Neural progenitor cell (in vitro differentiated cells): Measurements from ENCODE around the gene RPN1. TPM values are rescaled to one million over a fixed set of nuclear protein-coding genes. Genes with fewer than 3 reads are reported as not detected.

Experiments used
- DNase-seq: peaks from one replicate; pipeline ENCODE4 v3.0.0-alpha.2; 2016; ENCODE audit warnings: low spot score
- H2AFZ ChIP-seq: fragments of 200-600 bp; sonication (generic); replicated peaks from 2 replicates; pipeline ENCODE4 v1.6.1; 2016; ENCODE audit warnings: antibody characterized with exemption
- H3F3A ChIP-seq: fragments of 200-600 bp; sonication (generic); 2 replicates; pipeline ENCODE4 v1.6.1; 2016; ENCODE audit warnings: antibody characterized with exemption, low read depth
- H3K27ac ChIP-seq: fragments of 200-600 bp; sonication (generic); 2 replicates; pipeline ENCODE4 v1.5.1; 2016; ENCODE audit warnings: mild to moderate bottlenecking
- H3K27me3 ChIP-seq: fragments of 200-600 bp; sonication (generic); 2 replicates; pipeline ENCODE4 v1.6.1; 2016; ENCODE audit warnings: mild to moderate bottlenecking, moderate library complexity
- H3K36me3 ChIP-seq: fragments of 200-600 bp; sonication (generic); 2 replicates; pipeline ENCODE4 v1.5.1; 2016
- H3K4me1 ChIP-seq: fragments of 200-600 bp; sonication (generic); 2 replicates; pipeline ENCODE4 v1.6.1; 2016; ENCODE audit warnings: mixed run types
- H3K4me2 ChIP-seq: fragments of 200-600 bp; sonication (generic); 2 replicates; pipeline ENCODE4 v1.6.1; 2016
- H3K4me3 ChIP-seq: fragments of 200-600 bp; sonication (generic); 2 replicates; pipeline ENCODE4 v1.5.1; 2016
- H3K79me2 ChIP-seq: fragments of 200-600 bp; sonication (generic); 2 replicates; pipeline ENCODE4 v1.6.1; 2016; ENCODE audit warnings: low read depth
- H3K9ac ChIP-seq: fragments of 200-600 bp; sonication (generic); 2 replicates; pipeline ENCODE4 v1.6.1; 2016
- H3K9me3 ChIP-seq: fragments of 200-600 bp; sonication (generic); 2 replicates; pipeline ENCODE4 v1.5.1; 2016; ENCODE audit warnings: low read depth
- H4K20me1 ChIP-seq: fragments of 200-600 bp; sonication (generic); 2 replicates; pipeline ENCODE4 v1.6.1; 2016; ENCODE audit warnings: low read depth
- H3K27ac Mint-ChIP-seq: 3 replicates; pipeline ENCODE4 v1.8.0; 2021; ENCODE audit warnings: mixed read lengths
- H3K27me3 Mint-ChIP-seq: 2 replicates; pipeline ENCODE4 v1.8.0; 2022; ENCODE audit warnings: low read depth, mild to moderate bottlenecking, inconsistent platforms, moderate library complexity, mixed read lengths; ENCODE audit not compliant: insufficient read depth
- H3K36me3 Mint-ChIP-seq: 3 replicates; pipeline ENCODE4 v1.8.0; 2021; ENCODE audit warnings: mixed read lengths
- H3K4me1 Mint-ChIP-seq: 3 replicates; pipeline ENCODE4 v1.8.0; 2021; ENCODE audit warnings: mixed read lengths
- H3K4me3 Mint-ChIP-seq: 3 replicates; pipeline ENCODE4 v1.8.0; 2021; ENCODE audit warnings: mild to moderate bottlenecking, moderate library complexity, mixed read lengths
- H3K9me3 Mint-ChIP-seq: 3 replicates; pipeline ENCODE4 v1.8.0; 2020; ENCODE audit warnings: mixed read lengths
- EZH2 ChIP-seq: fragments of 200-600 bp; sonication (generic); IDR thresholded peaks from 2 replicates; pipeline ENCODE4 v1.6.1; 2017; ENCODE audit warnings: antibody characterized with exemption, mild to moderate bottlenecking, moderate library complexity
- EZH2phosphoT487 ChIP-seq: fragments of 200-600 bp; sonication (generic); IDR thresholded peaks from 2 replicates; pipeline ENCODE4 v1.6.1; 2017; ENCODE audit warnings: antibody characterized with exemption
- total RNA-seq: library from RNA; depleted of rRNA; stranded (reverse); fragments of >200 nt; gene quantifications from 2 replicates; pipeline ENCODE4 v1.2.3, GENCODE V29; 2015; ENCODE audit warnings: low replicate concordance
- TF ChIP-seq, protein P1 (sequence below): fragments of 200-600 bp; sonication (generic); IDR thresholded peaks from 2 replicates; pipeline ENCODE4 v1.5.1; 2017; ENCODE audit warnings: antibody characterized with exemption, mild to moderate bottlenecking

The RPN1 gene
- total RNA-seq, 1 donor from 2014 or later: 186 TPM

DNA sequence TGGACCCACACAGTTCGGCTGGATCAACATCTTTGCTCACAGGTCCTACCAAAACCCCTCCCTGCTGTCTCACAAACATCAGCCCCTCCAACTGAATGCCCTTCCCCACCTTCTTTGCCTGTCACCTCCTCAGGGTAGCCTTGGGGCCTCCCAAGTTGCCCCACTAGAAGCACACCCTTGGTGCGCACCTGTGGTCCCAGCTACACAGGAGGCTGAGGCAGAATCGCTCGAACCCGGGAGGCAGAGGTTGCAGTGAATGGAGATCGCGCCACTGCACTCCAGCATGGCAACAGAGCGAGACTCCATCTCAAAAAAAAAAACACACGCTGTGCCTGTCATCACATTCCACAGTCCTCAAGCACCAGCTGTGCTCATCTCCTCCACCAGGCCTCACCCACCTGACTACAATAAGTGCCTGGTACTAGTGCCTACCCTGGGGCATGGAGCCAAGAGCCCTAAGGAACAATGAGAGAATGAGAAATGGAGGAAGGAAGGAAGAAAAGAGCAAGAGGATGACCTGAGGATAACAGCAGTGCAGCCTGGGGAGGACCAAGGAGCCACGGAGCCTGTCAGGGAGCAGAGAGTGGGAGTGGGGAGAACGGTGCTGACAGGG is 26.0 kb downstream of the RPN1 start:
- Histone ChIP-seq H3K36me3 (peaks cover 2% of the 10 kb centered on the region), H3K9me3 (no peaks in the 10 kb centered on the region), H3K4me2 (no peak overlapping the region), H3K79me2 (no peaks in the 10 kb centered on the region), H4K20me1 (no peaks in the 10 kb centered on the region), H3K4me1 (no peaks in the 10 kb centered on the region), H3K4me3 (no peak overlapping the region), H2AFZ (no peak overlapping the region), H3K27ac (no peak overlapping the region), H3F3A (no peaks in the 10 kb centered on the region), H3K9ac (no peak overlapping the region), H3K27me3 (no peaks in the 10 kb centered on the region)
- no peak overlapping the region for H3K27ac Mint-ChIP-seq
- peaks cover 1% of the 10 kb centered on the region for H3K4me1 Mint-ChIP-seq
- H3K36me3 Mint-ChIP-seq: peaks cover 28% of the 10 kb centered on the region
- TF ChIP-seq EZH2: no peak
- no peak for TF ChIP-seq EZH2phosphoT487
- TF ChIP-seq, protein P1, sequence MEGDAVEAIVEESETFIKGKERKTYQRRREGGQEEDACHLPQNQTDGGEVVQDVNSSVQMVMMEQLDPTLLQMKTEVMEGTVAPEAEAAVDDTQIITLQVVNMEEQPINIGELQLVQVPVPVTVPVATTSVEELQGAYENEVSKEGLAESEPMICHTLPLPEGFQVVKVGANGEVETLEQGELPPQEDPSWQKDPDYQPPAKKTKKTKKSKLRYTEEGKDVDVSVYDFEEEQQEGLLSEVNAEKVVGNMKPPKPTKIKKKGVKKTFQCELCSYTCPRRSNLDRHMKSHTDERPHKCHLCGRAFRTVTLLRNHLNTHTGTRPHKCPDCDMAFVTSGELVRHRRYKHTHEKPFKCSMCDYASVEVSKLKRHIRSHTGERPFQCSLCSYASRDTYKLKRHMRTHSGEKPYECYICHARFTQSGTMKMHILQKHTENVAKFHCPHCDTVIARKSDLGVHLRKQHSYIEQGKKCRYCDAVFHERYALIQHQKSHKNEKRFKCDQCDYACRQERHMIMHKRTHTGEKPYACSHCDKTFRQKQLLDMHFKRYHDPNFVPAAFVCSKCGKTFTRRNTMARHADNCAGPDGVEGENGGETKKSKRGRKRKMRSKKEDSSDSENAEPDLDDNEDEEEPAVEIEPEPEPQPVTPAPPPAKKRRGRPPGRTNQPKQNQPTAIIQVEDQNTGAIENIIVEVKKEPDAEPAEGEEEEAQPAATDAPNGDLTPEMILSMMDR: no peak
- DNase-seq: no peak
- no peaks in the 10 kb centered on the region for H3K9me3 Mint-ChIP-seq
- H3K27me3 Mint-ChIP-seq: peaks cover 2% of the 10 kb centered on the region
- H3K4me3 Mint-ChIP-seq: no peak overlapping the region

DNA sequence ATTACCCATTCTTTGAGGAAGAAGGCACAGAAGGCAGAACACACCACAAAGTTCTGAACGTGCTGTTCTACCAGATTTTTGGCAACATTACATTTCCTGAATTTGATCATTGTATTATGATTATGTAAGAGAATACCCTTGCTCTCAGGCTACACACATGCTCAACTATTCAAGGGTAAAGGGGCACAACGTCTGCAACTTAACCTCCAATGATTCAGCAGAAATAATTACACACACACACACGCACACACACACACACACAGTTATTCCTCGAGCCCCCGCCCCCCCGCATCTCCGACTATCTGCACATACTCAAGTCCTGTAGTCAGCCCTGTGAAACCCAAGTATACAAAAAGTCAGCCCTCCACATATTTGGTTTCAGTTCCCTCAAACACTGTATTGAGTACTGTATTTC is 26.8 kb downstream of the RPN1 start:
- Histone ChIP-seq H3K9me3 (no peaks in the 10 kb centered on the region), H3K27ac (no peak overlapping the region), H3K9ac (no peak overlapping the region), H3K36me3 (peaks cover 1% of the 10 kb centered on the region), H4K20me1 (no peaks in the 10 kb centered on the region), H3K4me2 (no peak overlapping the region), H2AFZ (no peak overlapping the region), H3K27me3 (no peaks in the 10 kb centered on the region), H3K79me2 (peaks cover 4% of the 10 kb centered on the region), H3K4me3 (no peak overlapping the region), H3K4me1 (peaks cover 3% of the 10 kb centered on the region), H3F3A (peaks cover 6% of the 10 kb centered on the region)
- H3K4me3 Mint-ChIP-seq: no peak overlapping the region
- no peak for DNase-seq
- peaks cover 7% of the 10 kb centered on the region for H3K4me1 Mint-ChIP-seq
- TF ChIP-seq EZH2phosphoT487: no peak
- TF ChIP-seq EZH2: no peak
- TF ChIP-seq, protein P1: no peak
- H3K27ac Mint-ChIP-seq: no peak overlapping the region
- peaks cover 28% of the 10 kb centered on the region for H3K36me3 Mint-ChIP-seq
- H3K27me3 Mint-ChIP-seq: peaks cover 2% of the 10 kb centered on the region
- H3K9me3 Mint-ChIP-seq: no peaks in the 10 kb centered on the region

DNA sequence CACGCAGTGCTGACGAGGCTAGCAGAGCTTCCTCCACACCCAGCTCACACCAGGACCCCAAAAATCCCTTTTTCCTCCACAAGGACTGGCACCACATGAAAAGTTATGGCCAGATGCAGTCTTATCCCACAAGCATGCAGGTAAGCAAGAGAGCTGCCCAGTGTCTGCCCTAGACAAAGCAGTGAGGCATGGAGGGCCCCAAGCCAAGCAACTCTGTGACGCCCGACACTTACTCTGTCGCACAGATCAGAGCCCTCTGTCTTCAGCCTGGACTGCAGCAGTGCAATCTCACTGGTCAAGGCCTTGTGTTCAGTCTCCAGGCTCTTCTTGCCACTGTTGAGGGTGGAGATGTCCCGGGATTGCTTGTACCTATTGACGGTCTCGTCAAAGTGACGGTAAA is 28.7 kb downstream of the RPN1 start:
- H3K27ac Mint-ChIP-seq: no peak overlapping the region
- Histone ChIP-seq H3K36me3 (peaks cover 3% of the 10 kb centered on the region), H4K20me1 (no peaks in the 10 kb centered on the region), H3K79me2 (peaks cover 10% of the 10 kb centered on the region), H3K27me3 (no peaks in the 10 kb centered on the region), H3K27ac (no peak overlapping the region), H3K4me3 (no peak overlapping the region), H3F3A (peaks cover 17% of the 10 kb centered on the region), H3K4me2 (no peak overlapping the region), H3K9ac (no peak overlapping the region), H3K9me3 (no peaks in the 10 kb centered on the region), H2AFZ (no peak overlapping the region), H3K4me1 (peaks cover 8% of the 10 kb centered on the region)
- H3K4me1 Mint-ChIP-seq: peaks cover 12% of the 10 kb centered on the region
- no peak for DNase-seq
- H3K36me3 Mint-ChIP-seq: peaks cover 26% of the 10 kb centered on the region
- H3K4me3 Mint-ChIP-seq: no peak overlapping the region
- no peak for TF ChIP-seq EZH2
- no peak for TF ChIP-seq EZH2phosphoT487
- TF ChIP-seq, protein P1: no peak
- H3K27me3 Mint-ChIP-seq: peaks cover 2% of the 10 kb centered on the region
- no peaks in the 10 kb centered on the region for H3K9me3 Mint-ChIP-seq
